HG03565 (cell line): ENCODE results near the gene GPR26.

Source experiments
- ATAC-seq: cut with Tn5 transposase; IDR thresholded peaks from one replicate; pipeline ENCODE4 v1.9.1; 2021; ENCODE audit warnings: mild to moderate bottlenecking, moderate library complexity; ENCODE audit not compliant: unreplicated experiment

The GPR26 gene, protein sequence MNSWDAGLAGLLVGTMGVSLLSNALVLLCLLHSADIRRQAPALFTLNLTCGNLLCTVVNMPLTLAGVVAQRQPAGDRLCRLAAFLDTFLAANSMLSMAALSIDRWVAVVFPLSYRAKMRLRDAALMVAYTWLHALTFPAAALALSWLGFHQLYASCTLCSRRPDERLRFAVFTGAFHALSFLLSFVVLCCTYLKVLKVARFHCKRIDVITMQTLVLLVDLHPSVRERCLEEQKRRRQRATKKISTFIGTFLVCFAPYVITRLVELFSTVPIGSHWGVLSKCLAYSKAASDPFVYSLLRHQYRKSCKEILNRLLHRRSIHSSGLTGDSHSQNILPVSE

DNA sequence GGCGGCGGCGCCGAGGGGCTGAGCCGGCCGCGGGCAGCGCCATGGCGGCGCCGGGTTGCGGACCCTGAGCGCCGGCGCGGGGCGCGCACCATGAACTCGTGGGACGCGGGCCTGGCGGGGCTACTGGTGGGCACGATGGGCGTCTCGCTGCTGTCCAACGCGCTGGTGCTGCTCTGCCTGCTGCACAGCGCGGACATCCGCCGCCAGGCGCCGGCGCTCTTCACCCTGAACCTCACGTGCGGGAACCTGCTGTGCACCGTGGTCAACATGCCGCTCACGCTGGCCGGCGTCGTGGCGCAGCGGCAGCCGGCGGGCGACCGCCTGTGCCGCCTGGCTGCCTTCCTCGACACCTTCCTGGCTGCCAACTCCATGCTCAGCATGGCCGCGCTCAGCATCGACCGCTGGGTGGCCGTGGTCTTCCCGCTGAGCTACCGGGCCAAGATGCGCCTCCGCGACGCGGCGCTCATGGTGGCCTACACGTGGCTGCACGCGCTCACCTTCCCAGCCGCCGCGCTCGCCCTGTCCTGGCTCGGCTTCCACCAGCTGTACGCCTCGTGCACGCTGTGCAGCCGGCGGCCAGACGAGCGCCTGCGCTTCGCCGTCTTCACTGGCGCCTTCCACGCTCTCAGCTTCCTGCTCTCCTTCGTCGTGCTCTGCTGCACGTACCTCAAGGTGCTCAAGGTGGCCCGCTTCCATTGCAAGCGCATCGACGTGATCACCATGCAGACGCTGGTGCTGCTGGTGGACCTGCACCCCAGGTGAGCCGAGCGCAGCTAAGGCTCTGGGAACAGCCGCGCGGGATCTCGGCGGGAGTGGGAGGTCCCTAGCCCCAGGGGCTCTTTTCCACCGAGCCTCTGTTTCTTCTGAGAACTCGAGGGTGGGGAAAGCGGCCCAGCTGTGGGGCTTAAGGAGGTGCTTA, at the start of gene GPR26:
Gene GPR26 (plus strand): TSS at position 38 of the 919 bp plus-strand sequence. CDS start 53 bp downstream, at position 91.
- ATAC-seq = no peak

DNA sequence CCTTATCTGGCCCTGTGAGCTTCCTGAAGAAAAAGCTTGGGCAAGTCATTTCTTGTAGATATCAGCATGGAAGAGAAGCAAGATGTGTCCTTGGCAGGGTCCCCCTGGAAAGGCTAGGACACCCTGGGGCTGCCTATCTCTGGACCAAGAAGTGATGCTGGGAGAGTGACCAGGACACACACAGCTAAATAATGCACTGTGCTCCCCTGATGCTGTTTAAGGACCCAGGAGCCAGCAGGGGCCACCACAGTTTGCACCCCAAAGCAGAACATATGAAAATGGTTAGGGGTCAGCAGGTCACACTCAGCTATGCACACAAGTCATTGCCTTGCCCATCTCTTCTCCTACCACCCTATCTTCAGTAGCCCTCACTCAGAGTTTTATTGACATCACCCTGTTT, 47.9 kb upstream of the GPR26 start:
- no peak for ATAC-seq

DNA sequence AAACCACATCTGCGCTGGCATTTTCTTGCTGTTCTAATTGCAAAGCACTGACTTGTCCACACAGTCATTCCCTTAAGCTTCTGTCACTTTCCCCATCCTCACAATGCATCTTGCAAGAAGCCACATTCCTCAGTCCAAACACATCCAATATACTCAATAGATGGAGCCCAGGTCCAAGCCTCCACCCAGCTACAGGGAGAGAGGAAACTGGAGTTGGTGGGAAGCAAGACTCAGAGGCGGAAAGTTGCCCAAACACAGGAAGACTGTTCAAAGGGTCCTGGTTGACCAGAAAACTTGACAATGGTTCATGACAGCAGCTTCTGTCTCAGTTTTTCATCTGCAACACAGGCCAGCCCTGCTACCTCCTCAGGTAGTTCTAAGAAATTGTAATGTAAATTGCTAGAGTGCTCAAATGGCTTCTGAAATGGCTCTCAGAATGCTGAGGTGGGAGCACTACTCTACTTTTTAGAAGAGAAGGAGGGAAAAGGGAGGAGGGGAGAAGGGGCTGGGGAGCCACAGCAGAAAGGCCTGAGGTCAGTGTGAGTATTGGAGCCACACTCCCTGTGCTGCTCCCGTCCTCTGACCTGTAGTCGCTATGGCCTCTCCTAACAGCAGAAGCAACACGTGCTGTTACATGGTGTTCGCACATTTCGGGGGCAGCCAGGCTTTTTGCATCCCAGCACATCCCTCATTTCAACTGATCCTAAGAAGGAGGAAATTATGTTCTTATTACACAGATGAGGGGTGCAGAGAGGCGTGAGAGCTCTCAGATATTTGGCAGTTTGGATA, 46.9 kb upstream of the GPR26 start:
- no peak for ATAC-seq

DNA sequence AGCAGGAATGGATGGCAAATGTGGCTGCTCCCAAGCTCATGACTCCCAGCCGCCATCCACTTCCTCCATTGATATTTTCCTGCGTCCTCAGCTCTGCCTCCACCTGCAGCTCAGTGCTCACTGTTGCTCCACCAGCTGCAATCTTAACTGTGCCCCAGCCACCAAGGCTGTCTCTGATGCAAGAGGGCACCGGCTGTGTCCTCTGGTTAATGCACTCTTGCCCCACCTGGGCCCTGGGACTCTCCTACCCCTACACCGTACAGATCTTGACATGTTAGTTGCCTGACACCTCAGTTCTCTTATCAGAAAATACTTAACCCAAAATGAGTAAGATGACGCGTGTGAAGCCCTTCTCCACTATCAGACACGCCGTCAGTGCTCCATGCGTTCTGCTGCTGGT, 45.5 kb upstream of the GPR26 start:
- no peak for ATAC-seq

DNA sequence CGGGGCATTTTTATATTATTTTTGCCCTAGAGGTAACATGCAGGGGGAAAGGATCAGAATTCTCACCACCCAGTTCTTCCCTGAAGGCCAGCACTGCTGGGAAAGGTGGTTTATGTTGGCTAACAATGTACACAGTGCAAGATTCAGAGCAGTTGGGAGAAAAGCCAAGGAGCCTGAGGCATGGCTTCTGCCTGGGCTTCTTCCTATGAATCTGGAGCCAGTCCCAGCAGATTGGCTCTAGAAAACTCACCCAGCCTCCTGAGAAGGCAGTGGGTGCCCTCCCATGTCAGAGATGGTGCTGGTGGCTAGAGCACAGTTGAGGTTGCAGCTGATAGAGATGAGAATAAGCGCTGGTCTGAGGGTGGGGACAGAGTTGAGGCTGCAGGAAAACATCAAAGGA, 44.7 kb upstream of the GPR26 start:
- no peak for ATAC-seq

DNA sequence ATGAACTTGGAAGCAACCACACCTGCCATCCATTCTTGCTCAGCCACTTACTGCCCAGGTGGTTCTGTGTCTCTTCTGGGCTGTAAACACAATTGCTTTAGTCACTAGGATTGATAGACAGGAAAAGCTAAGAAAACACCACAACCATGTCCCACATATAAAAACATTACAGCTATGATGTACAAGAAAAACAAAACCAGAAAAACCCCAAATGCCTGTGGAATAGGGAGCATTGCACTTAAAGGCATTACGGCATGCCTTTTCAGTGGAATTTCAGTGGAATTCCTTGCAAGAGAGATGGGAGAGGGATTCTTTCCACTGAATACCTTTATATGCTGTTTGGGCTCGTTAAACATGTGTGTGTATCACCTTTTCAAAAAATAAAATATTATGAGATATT, 44.2 kb upstream of the GPR26 start:
- no peak for ATAC-seq

DNA sequence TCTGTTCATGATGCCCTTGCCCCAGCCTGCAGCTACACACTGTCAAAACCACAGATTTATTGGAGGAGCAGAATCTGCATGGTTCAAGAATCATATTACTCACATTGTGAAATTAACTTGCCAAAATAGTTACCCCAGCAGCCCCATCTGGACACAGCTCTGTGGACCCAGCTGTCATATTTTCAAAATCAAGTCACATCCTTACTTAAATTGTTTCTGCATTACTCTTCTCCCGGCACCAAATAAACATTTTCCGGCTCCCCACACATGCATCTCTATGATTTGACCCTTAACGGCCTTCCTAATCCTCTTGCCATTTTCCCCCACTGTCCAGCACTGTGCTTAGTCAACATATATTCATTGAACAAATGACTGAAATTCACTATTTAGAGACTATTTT, 43.8 kb upstream of the GPR26 start:
- ATAC-seq = no peak

DNA sequence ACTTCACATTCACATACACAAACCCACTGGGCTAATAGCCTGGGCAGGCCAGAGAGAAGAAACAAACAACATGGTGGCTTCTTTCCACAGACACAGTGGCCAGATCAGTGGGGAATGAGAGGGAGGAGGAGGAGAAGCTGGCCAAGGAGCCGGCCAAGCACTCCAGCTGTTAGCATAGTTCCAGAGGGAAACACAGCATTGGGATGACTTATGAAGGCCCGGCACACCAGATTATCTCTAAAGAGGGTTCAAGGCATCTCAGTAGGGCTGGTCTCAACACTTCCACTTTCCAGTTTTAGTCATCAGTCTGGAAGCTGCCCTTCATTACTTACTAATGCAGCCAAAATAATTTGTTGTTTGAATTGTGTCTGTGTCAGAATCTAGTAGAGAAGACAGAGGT, 42.1 kb upstream of the GPR26 start:
- ATAC-seq = no peak

DNA sequence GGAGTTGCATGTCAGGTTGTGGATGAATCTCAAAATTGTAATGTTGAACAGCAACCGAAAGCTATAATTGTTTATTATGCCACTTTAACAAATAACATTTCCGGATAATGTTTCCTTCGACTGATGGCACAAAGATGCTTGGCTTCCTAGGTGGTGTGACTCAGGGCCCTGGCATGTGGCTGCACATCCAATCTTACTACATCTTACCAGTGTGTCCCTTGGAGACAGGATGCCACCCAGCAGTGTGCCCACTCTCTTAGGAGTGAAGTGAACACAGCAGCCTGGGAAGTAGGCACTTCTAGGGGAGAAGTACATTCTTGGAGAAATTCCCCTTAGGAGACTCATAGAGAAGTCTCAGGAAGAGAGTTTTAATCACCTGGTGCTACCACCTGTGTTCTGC, 33.0 kb upstream of the GPR26 start:
- ATAC-seq = no peak

DNA sequence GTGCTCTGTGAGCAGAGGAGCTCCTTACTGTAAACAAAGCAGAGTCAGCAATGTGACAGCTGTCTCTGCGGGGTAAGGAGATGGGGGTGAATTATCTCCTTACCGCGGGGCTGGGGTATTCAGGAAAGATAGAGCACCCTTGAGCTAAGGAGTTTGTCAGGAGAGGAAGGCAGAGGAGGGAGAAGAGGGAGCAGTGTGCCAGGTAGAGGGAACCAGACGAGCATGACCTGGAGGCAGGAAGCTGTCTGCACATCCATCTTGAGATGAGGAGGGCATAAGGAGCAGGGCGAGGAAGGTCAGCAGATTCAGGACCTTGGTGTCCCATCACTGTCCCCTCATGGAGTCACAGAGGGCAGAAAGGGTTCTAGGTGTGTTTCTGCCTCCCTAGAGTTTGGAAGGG, 32.5 kb upstream of the GPR26 start:
- ATAC-seq = no peak

DNA sequence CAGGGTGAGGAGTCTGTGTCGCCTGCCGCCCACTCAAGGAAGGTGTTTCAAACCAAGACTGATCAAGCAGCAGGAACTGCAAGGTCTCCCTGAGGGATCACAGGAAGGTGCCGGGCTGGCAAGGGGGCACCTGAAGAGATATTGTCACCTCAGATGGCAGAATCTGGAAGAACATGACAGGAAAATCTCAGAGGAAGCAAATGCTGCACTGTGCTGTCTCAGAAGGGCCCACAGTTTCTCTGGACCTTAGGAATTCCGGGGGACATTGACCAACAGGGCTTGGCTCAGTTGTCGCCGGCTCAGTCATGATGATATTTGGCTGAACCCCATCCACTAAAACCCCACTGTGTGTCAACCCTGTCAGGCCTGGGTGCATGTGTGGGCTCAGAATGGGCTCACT, 31.9 kb upstream of the GPR26 start:
- ATAC-seq = no peak

DNA sequence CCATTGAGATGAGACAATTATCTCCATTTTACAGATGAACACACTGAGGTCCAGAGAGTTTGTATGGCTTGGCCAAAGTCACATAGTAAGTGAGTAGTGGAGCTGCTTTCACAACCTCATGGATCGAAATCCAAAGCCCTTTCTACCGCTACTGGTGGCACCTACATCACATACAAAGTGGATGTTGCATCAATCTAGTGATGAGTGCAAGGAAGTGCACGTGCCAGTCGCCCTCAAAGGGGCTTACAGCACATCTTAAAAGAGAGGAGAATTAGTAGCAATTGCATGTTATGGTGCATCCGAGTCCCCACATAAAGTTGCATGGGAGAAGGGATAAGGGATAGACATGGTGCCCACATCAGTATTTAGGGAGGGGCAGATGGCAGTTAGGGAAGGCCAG, 31.0 kb upstream of the GPR26 start:
- ATAC-seq = no peak

DNA sequence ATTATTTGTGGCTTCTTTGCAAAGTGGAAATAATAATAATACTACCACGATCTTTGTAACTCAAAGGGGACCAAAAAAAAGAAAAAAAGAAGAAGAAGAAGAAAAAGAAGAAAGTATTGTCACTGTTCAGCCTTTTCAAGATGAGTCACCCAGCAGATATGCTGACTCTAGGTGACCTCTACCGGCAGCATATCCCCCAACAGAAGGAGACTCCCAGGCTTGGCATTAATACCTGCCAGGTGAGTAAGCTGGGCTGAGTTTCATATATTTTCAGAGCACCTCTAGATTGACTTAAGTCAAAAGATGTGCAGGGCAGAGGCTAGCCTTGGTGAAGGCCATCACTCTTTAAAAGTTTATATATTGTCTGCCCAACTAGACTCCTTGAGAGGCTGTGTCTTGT, 30.4 kb upstream of the GPR26 start:
- no peak for ATAC-seq

DNA sequence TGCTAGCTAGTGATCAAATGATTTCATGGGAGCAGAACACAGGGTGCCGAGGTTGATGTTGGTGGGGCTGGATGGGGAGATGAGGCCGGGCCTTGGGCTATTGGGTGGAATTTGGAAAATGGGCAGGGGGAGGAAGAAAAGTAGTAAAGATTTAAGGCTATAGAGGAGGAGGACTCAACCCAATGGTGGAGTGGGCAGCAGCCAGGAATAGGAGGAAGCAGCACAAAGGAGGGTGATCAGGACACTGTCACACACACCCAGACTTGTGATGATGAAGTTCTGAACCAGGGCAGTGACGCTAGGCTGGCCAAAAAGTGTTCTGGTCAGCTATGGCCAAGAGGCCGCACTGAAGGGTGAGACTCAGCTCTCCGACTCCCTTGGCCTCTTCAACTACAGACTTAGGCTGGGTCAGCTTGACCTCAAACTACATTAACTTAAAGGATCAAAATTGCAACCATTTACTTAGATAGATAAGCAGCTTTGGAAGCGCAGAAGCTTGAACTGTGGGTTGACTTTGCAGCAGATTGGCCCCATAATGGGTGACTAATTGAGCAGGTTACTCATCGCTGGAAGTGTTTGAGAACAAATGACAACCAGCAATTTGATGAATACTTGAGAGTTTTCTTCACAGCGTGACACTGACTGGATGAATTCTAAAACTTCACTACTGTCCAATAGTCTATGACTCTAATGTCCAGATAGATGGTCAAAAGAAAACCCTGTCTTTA, 29.4 kb upstream of the GPR26 start:
- no peak for ATAC-seq

DNA sequence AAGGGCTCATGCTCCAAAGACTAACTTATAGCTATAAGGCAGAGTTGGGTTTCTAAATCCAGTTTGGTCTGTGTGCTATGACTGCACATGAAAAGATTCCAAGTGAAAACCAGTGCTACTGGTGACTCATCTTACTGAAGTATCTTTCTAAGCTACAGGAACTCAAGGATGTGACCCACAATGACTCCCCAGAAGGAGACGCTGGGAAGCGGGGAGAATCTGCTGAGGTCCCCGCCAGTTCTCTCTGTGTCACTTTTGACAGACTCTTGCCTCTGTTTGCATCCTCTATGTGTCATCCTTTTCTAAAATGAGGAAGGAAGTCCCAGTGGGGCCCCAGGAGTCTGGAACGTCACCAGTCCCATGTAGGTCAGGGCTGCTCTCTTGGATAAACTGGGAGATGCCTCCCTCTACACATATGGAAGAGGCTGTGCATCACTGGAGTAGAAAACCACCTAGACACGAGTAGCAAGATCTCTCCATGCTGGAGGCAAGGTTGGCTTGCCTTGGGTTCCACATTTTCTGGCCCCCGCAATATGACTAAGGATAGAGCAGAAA, 28.8 kb upstream of the GPR26 start:
- no peak for ATAC-seq

DNA sequence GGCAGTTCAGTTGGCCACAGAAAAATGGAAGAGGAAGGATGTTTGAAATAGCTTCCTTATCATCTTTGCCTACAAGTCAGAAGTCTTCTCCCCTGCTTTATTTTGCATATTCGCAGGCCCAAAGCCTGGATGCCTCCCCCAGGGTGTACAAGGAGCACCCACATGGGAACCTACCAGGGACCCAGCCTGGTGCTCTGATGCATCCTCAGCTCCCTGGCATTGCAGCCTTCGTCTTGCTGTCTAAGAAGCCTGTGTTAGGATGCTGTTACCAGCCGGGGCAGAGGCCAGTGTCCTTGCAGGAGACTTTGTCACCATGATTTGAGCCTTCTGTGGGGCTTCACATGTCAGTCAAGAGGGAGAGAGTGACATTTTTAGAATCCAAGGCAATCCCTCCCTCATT, 27.0 kb upstream of the GPR26 start:
- ATAC-seq = no peak

DNA sequence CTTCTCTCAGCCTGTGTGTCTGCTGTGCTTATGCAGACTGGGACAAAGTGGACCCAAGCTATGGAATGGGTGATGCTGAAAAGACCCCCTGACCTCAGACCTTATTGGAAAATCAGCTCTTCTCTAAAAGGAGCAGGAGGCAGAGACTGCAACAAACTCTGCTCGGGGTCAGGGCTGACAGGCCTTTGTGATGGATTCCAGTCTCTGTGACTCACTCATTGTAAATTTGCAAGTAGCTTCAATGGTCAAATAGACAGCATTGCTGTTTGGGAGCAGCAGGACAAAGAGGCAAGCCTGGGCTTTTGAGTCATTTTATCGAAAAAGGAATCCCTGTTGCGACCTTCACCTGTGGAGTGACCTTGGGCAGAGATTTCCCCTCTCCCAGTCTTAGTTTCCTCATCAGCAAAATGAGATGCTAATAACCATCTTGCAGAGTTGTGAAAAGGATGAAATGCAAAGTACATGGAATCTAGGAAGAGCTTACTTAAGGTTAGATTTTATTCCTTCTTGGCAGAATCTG, 26.1 kb upstream of the GPR26 start:
- no peak for ATAC-seq

DNA sequence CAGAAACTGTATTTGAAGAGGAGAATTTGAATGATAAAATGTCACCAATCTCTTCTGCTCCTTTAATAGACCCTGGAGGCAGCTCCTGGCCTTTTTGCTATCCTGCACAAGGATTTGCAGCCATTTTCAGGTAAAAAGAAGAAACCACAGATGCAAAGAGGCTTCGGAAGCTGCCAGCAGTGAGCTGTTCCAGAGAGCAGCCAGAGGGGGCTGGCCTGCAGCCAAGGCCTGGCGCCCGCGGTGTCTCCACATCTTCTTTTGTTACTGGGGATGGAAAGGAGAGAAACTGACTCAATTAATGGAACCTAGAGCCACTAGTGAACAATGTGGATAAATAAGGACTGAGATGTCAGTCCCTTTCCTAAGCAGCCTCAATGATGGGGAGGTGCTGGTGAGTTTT, 23.9 kb upstream of the GPR26 start:
- no peak for ATAC-seq

DNA sequence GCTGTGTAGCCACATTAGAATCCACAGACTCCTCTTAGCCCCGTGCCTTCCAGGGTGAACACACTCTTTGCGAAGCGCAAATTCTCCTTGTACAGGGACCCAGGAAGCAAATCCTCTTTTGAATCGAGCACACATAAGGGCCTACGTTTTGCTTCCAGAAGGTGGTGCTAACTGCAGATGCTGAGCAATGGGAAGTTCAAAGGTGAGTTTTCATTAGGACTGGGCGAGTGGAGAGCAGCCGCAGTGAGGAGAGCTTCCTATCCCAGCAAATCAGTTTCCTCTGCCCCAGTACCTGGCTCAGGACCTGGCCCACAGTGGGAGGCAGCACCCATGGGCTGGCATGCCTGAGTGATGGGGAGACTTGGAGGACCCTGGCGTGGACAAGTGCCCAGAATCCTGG, 23.5 kb upstream of the GPR26 start:
- ATAC-seq = no peak

DNA sequence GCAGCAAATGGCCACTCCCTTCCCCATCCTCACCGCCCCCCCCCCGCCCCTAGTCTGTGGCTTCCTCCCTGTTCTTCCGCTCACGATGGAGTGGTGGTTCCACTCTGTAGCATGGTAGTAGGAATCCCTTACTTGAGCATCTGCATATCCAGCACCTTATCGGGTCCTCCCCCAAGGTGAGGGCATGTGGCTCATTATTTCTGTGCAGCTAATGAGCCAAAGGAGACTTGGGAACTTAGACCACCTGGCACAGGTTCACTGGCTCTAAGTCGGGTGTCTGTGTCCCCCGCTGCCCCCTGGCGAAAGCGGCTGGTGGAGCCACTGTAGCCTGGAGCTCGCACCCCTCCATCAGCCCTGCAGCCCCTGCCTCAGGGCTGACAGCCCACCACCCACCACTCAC, 22.8 kb upstream of the GPR26 start:
- ATAC-seq = no peak
